Thyroid gland (tissue), 4 donors: ENCODE data around the gene ZNG1F.
"Not testable (repeated sequence)": the region's sequence is repeated elsewhere in the genome, so short reads cannot be mapped to it uniquely, and the experiment has no call there.

Experiments used
- POLR2A ChIP-seq, 2 donors: fragments of 450-650 bp; IDR thresholded peaks; one replicate each; pipeline ENCODE4 v1.6.1; 2017; ENCODE audit warnings: antibody characterized with exemption in 2 of 2, mild to moderate bottlenecking in 2 of 2, moderate library complexity in 1 of 2
- TF ChIP-seq, protein P1 (sequence below), 6 experiments: fragments of 200-600 bp in 3 of 6; fragments of 450-650 bp in 3 of 6; sonication (generic) in 3 of 6; IDR thresholded peaks; one replicate each; pipeline ENCODE4 v1.5.1; 2016 to 2019; ENCODE audit warnings: antibody characterized with exemption in 6 of 6, mild to moderate bottlenecking in 2 of 6, inconsistent platforms in 1 of 6, moderate library complexity in 1 of 6

GRCh38 chr9:41088450-41089059 is 100.6 kb downstream of the ZNG1F start:
- TF ChIP-seq, protein P1, sequence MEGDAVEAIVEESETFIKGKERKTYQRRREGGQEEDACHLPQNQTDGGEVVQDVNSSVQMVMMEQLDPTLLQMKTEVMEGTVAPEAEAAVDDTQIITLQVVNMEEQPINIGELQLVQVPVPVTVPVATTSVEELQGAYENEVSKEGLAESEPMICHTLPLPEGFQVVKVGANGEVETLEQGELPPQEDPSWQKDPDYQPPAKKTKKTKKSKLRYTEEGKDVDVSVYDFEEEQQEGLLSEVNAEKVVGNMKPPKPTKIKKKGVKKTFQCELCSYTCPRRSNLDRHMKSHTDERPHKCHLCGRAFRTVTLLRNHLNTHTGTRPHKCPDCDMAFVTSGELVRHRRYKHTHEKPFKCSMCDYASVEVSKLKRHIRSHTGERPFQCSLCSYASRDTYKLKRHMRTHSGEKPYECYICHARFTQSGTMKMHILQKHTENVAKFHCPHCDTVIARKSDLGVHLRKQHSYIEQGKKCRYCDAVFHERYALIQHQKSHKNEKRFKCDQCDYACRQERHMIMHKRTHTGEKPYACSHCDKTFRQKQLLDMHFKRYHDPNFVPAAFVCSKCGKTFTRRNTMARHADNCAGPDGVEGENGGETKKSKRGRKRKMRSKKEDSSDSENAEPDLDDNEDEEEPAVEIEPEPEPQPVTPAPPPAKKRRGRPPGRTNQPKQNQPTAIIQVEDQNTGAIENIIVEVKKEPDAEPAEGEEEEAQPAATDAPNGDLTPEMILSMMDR (IDR thresholded peaks at IDR 0.05): peak in 2 of 6 experiments; percentile 19 to 45
- not testable (repeated sequence) for TF ChIP-seq POLR2A (IDR thresholded peaks at IDR 0.05)
